HG03460 (cell line): Measurements from ENCODE around the gene LSM12.

ENCODE experiments used
- ATAC-seq: cut with Tn5 transposase; IDR thresholded peaks from one replicate; pipeline ENCODE4 v1.9.1; 2021; ENCODE audit not compliant: unreplicated experiment

Gene LSM12

DNA sequence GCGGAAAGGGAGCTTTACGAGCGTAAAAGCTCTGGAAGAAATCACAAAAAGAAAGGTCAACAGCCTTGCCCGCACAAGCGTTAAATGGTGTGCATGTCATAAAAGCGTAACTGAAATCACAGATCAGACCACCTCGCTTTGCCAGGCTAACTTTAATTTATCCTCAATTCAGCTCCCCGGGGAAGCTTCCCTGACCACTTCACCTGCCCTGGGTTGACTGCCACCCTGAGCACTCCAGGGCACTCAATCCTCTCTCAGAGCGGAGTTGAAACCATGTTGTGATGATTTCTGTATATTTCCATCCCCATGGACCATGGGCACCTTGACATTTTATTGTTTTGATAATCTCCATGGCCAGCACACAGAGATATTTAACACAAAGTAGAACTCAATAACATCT, 78.2 kb downstream of the LSM12 start:
- ATAC-seq = no peak

DNA sequence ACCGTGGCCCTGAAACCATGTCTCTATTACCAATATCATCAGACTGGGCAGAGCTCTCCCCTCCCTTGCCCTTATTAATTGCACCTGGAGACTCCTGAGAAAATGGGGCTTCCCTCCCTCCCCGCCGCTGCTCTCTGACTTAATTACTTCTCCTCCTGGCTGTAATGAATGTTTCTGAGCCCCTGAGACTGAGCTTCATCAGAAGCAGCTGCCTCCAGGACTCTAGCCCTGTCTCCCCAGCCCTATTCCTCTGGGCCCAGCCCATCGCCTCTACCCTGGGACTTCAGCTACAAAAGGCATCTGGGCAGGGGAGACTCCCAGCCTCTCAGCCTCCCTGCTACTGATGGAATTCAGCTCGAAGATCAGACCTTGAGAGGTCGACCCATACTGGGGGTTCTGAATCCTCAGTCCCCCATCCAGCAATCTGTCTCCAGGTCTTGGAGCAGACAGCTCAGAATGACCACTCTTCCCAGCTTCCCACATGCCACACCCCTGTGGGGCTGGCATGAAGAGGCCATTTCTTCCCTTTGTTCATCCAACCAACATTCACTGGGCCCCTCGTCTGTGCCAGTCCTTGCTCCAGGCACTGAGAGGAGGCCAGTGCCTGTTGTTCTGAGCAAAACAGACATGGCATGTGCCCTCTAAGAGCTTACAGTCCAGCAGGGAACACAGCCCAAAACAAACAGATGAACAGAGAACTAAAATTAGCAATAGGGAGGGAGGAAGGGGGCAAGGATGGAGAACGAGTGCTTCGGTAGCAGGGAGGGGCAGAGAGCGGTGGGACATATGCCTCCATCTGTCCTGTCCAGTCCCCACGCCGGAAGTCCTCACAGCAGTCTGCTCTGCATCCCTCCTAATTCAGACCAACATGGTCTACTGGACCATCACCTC, 79.1 kb downstream of the LSM12 start:
- ATAC-seq = no peak

DNA sequence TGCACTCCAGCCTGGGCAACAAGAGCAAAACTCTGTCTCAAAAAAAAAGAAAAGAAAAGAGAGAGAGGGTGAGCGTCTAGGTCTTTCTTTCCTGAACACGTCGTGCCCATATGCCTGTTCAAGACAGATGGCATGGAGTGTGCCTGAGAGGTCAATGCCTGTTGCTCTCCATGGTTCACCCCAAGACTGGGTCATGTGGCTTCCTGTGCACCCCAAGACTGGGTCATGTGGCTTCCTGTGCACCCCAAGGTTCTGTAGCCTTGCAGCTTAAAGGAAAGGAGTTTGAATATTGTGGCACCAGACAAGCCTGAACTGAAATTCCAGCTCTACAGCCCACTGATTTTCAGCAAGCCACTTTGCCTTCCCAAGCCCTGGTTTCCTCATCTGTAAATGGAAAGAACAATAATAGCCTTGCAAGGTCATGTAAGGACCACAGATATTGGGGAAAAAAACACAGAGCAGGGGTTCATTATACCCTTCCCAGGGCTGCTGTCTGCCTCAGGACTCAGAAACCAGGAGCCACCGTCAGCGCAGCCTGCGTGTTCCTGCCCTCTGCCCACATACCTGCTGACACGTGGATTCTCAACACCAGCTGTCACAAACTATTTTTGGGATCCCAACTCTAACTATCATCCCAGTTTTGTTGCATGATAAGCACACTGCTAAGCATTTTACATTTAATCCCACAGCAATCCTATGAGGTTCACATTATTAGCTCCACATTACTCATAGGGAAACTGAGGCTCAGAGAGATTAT, 80.1 kb downstream of the LSM12 start:
- ATAC-seq = no peak

DNA sequence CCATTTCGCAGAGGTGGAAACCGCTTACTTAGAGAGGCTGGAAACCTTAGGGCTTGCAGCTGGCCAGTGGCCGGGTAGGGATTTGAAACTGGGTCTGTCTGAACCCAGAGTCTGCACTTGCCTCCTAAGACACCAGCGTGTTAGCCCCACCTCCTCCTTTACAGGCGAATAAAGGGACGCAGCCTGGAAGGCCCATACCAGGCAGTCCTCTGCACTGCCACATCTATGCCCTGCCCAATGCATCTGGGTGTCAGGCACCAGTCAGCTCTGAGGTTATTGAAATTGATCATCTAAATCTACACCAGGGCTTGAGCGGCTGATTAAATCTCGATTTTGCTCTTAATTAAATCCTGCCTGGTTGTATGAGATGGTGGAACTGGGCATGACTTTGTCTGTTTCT, 82.0 kb downstream of the LSM12 start:
- no peak for ATAC-seq
